SK-N-SH treated with all-trans-retinoic acid at 6 μM for 48 hours (cell line): ENCODE results near the gene LRP5.

Experiments
- ATAC-seq: fragments of 200-7000 bp; cut with Tn5 transposase; 3 replicates; pipeline ENCODE4 v1.9.1; 2020; ENCODE audit warnings: mild to moderate bottlenecking, moderate library complexity
- ARNTL ChIP-seq: fragments of 450-650 bp; formaldehyde crosslinking; IDR thresholded peaks from 2 replicates; pipeline ENCODE4 v1.5.0; 2020; ENCODE audit warnings: low read depth, mild to moderate bottlenecking, moderate library complexity, borderline replicate concordance
- BACH2 ChIP-seq: fragments of 250-450 bp; sonication (Bioruptor Pico); IDR thresholded peaks from 2 replicates; pipeline ENCODE4 v1.9.0; 2021; ENCODE audit warnings: mild to moderate bottlenecking, borderline replicate concordance
- CREB5 ChIP-seq: fragments of 250-450 bp; sonication (Bioruptor Pico); IDR thresholded peaks from 2 replicates; pipeline ENCODE4 v1.5.1; 2020; ENCODE audit warnings: low read depth, mild to moderate bottlenecking, moderate library complexity
- CSDC2 ChIP-seq: fragments of 250-450 bp; sonication (Bioruptor Pico); IDR thresholded peaks from 2 replicates; pipeline ENCODE4 v1.5.0; 2020; ENCODE audit warnings: mild to moderate bottlenecking, moderate library complexity
- CSRNP3 ChIP-seq: fragments of 250-450 bp; sonication (Bioruptor Pico); IDR thresholded peaks from 2 replicates; pipeline ENCODE4 v1.5.1; 2021; ENCODE audit warnings: mild to moderate bottlenecking, moderate library complexity
- ESRRG ChIP-seq: fragments of 250-450 bp; sonication (Bioruptor Pico); IDR thresholded peaks from 2 replicates; pipeline ENCODE4 v1.6.1; 2021; ENCODE audit warnings: mild to moderate bottlenecking
- GLIS3 ChIP-seq: fragments of 250-450 bp; sonication (Bioruptor Pico); IDR thresholded peaks from 2 replicates; pipeline ENCODE4 v1.5.0; 2020; ENCODE audit warnings: mild to moderate bottlenecking, moderate library complexity
- ISL1 ChIP-seq: fragments of 250-450 bp; sonication (Bioruptor Pico); IDR thresholded peaks from 2 replicates; pipeline ENCODE4 v2.1.2; 2022; ENCODE audit warnings: mild to moderate bottlenecking, moderate library complexity
- OSR1 ChIP-seq: fragments of 250-450 bp; sonication (Bioruptor Pico); IDR thresholded peaks from 2 replicates; pipeline ENCODE4 v1.8.0; 2022; ENCODE audit warnings: moderate library complexity, mild to moderate bottlenecking, inconsistent platforms
- PATZ1 ChIP-seq: fragments of 250-450 bp; sonication (Bioruptor Pico); IDR thresholded peaks from 2 replicates; pipeline ENCODE4 v1.8.0; 2020; ENCODE audit warnings: mild to moderate bottlenecking, moderate library complexity, borderline replicate concordance
- POU6F1 ChIP-seq: fragments of 250-450 bp; sonication (Bioruptor Pico); IDR thresholded peaks from 2 replicates; pipeline ENCODE4 v1.8.0; 2021; ENCODE audit warnings: low read depth, mild to moderate bottlenecking, moderate library complexity, borderline replicate concordance
- PPARA ChIP-seq: fragments of 250-450 bp; sonication (Bioruptor Pico); IDR thresholded peaks from 2 replicates; pipeline ENCODE4 v1.5.0; 2020; ENCODE audit warnings: mild to moderate bottlenecking, borderline replicate concordance
- RARB ChIP-seq: fragments of 250-450 bp; sonication (Bioruptor Pico); IDR thresholded peaks from 2 replicates; pipeline ENCODE4 v1.8.0; 2021; ENCODE audit warnings: mild to moderate bottlenecking, moderate library complexity
- SNAI2 ChIP-seq: fragments of 250-450 bp; sonication (Bioruptor Pico); IDR thresholded peaks from 2 replicates; pipeline ENCODE4 v1.5.0; 2020; ENCODE audit warnings: mild to moderate bottlenecking, moderate library complexity
- TOX ChIP-seq: fragments of 250-450 bp; sonication (Bioruptor Pico); IDR thresholded peaks from 2 replicates; pipeline ENCODE4 v1.8.0; 2021; ENCODE audit warnings: mild to moderate bottlenecking, moderate library complexity, borderline replicate concordance
- TSHZ2 ChIP-seq: fragments of 250-450 bp; sonication (Bioruptor Pico); IDR thresholded peaks from 2 replicates; pipeline ENCODE4 v1.5.0; 2020; ENCODE audit warnings: mild to moderate bottlenecking, moderate library complexity
- ZC3H10 ChIP-seq: fragments of 250-450 bp; sonication (Bioruptor Pico); IDR thresholded peaks from 2 replicates; pipeline ENCODE4 v1.5.1; 2021; ENCODE audit warnings: mild to moderate bottlenecking, moderate library complexity
- ZFP3 ChIP-seq: fragments of 250-450 bp; sonication (Bioruptor Pico); IDR thresholded peaks from 2 replicates; pipeline ENCODE4 v1.5.0; 2020; ENCODE audit warnings: mild to moderate bottlenecking, moderate library complexity
- ZNF565 ChIP-seq: fragments of 450-650 bp; formaldehyde crosslinking; conservative IDR thresholded peaks from 2 replicates; pipeline ENCODE4 v1.5.0; 2020; ENCODE audit warnings: low read depth, mild to moderate bottlenecking, moderate library complexity
- ZNF70 ChIP-seq: fragments of 450-650 bp; formaldehyde crosslinking; IDR thresholded peaks from 2 replicates; pipeline ENCODE4 v1.5.0; 2020; ENCODE audit warnings: mild to moderate bottlenecking, moderate library complexity
- ZNF8 ChIP-seq: fragments of 450-650 bp; formaldehyde crosslinking; IDR thresholded peaks from 2 replicates; pipeline ENCODE4 v1.5.0; 2020; ENCODE audit warnings: mild to moderate bottlenecking, moderate library complexity

LRP5 gene

GRCh38 chr11:68347841-68348240 lies 35.5 kb downstream of the LRP5 start:
- ATAC-seq: no peak
- TF ChIP-seq TOX (CRISPR knock-in tag) (no peak), ZC3H10 (CRISPR knock-in tag) (no peak), ZNF70 (no peak), CSDC2 (CRISPR knock-in tag) (no peak), ISL1 (CRISPR knock-in tag) (no peak), RARB (no peak), ARNTL (CRISPR knock-in tag) (no peak), GLIS3 (CRISPR knock-in tag) (no peak), PPARA (CRISPR knock-in tag) (no peak), SNAI2 (CRISPR knock-in tag) (no peak)

- ATAC-seq: no peak
- TF ChIP-seq PPARA (CRISPR knock-in tag) (no peak), GLIS3 (CRISPR knock-in tag) (no peak), POU6F1 (CRISPR knock-in tag) (no peak), ZFP3 (no peak), ZNF8 (no peak)
- TF ChIP-seq, all 23 proteins: peak for 0
Measured at GRCh38 chr11:68349461-68350249, 37.3 kb downstream of the LRP5 start.

GRCh38 chr11:68350759-68351449 lies 38.5 kb downstream of the LRP5 start:
- TF ChIP-seq PATZ1 (CRISPR knock-in tag) (no peak), ISL1 (CRISPR knock-in tag) (no peak), GLIS3 (CRISPR knock-in tag) (no peak), CSRNP3 (CRISPR knock-in tag) (no peak), TOX (CRISPR knock-in tag) (no peak), ZNF70 (no peak), POU6F1 (CRISPR knock-in tag) (no peak), CREB5 (CRISPR knock-in tag) (no peak), TSHZ2 (CRISPR knock-in tag) (no peak), ZNF565 (CRISPR knock-in tag) (no peak), PPARA (CRISPR knock-in tag) (no peak), ZFP3 (no peak), ARNTL (CRISPR knock-in tag) (no peak), SNAI2 (CRISPR knock-in tag) (no peak), BACH2 (CRISPR knock-in tag) (no peak), ZNF8 (no peak), OSR1 (CRISPR knock-in tag) (no peak), ZC3H10 (CRISPR knock-in tag) (no peak), ESRRG (no peak)
- TF ChIP-seq, all 23 proteins: peak for 0
- no peak for ATAC-seq
